AG04450 (cell line): ENCODE data around the gene ARHGAP6. TPM values are rescaled to one million over a fixed set of nuclear protein-coding genes. Genes with fewer than 3 reads are reported as not detected.
A peak's percentile ranks its signal among the peaks of the same experiment; 100 is the strongest.

Source experiments
- CTCF ChIA-PET: fragments of 300-600, 350-600 bp; formaldehyde crosslinking; extraction: SDS; loops from one replicate; lab custom pipeline; 2022; ENCODE audit warnings: antibody characterized with exemption, inconsistent platforms; lab: Charles Lee
- POLR2A ChIA-PET: fragments of 350-600 bp; formaldehyde crosslinking; extraction: SDS; loops from one replicate; lab custom pipeline; 2021; ENCODE audit warnings: antibody characterized with exemption, inconsistent platforms; lab: Yijun Ruan, JAX
- DNase-seq: peaks from one replicate; pipeline ENCODE4 v3.0.0-alpha.2; 2011; ENCODE audit warnings: low read depth, low spot score
- H3K27ac ChIP-seq: one replicate; pipeline ENCODE4 v1.5.1; 2012; ENCODE audit warnings: low read depth, low read length, control low read depth
- H3K27me3 ChIP-seq: one replicate; pipeline ENCODE4 v1.6.0; 2012; ENCODE audit warnings: low read length; ENCODE audit not compliant: control insufficient read depth, insufficient read depth
- H3K4me3 ChIP-seq: 2 replicates; pipeline ENCODE4 v1.5.1; 2011; ENCODE audit warnings: mild to moderate bottlenecking, low read depth, low read length, control low read depth
- H3K9me3 ChIP-seq: 2 replicates; pipeline ENCODE4 v1.5.1; 2012; ENCODE audit warnings: low read length; ENCODE audit not compliant: control insufficient read depth, insufficient read depth
- CTCF ChIP-seq: IDR thresholded peaks from 2 replicates; pipeline ENCODE4 v1.5.1; 2011; ENCODE audit warnings: low read depth, low read length, control low read depth, inconsistent platforms
- polyA plus RNA-seq: library from polyadenylated mRNA; depleted of rRNA; stranded (reverse); fragments of >200 nt; gene quantifications from 2 replicates; pipeline ENCODE4 v1.2.3, GENCODE V29; 2011

The ARHGAP6 gene
- polyA plus RNA-seq, 1 experiment = 4.0 TPM

- ChIA-PET POLR2A (no interaction called here), CTCF (interaction anchor here (1.0 kb wide), 1 partner anchor 217 kb away, joined by 7 read pairs; the partner anchor contains the start of gene MSL3)
- TF ChIP-seq CTCF = peak; percentile 10; the same call in 1 of the 2 replicates
- DNase-seq = no peak
- no peaks in the 10 kb centered on the region for H3K9me3 ChIP-seq
- no peak overlapping the region for H3K4me3 ChIP-seq
- no peak overlapping the region for H3K27ac ChIP-seq
- no peaks in the 10 kb centered on the region for H3K27me3 ChIP-seq
Measured at GRCh38 chrX:11540532-11541377, 125.0 kb downstream of the ARHGAP6 start.

- DNase-seq = no peak
- Histone ChIP-seq H3K27ac (no peak overlapping the region), H3K9me3 (no peaks in the 10 kb centered on the region), H3K27me3 (no peaks in the 10 kb centered on the region), H3K4me3 (no peak overlapping the region)
- ChIA-PET CTCF (interaction anchor here (0.7 to 1.2 kb wide), 3 partner anchors 188 to 234 kb away, joined by 3 to 4 read pairs (median 3); partner anchors contain the start of gene MSL3), POLR2A (no interaction called here)
- TF ChIP-seq CTCF = no peak
Measured at GRCh38 chrX:11537141-11537540, 128.6 kb downstream of the ARHGAP6 start.

- H3K27ac ChIP-seq = no peak overlapping the region
- ChIA-PET CTCF (interaction anchor here (1.4 to 3.0 kb wide), 3 partner anchors 23 to 236 kb away, joined by 5 to 20 read pairs (median 7); no protein-coding TSS in a partner anchor), POLR2A (no interaction called here)
- H3K27me3 ChIP-seq = no peaks in the 10 kb centered on the region
- no peak for DNase-seq
- no peak for TF ChIP-seq CTCF
- H3K9me3 ChIP-seq = no peaks in the 10 kb centered on the region
- no peak overlapping the region for H3K4me3 ChIP-seq
Measured at GRCh38 chrX:11535156-11535919, 130.4 kb downstream of the ARHGAP6 start.

GRCh38 chrX:11533199-11533651, 132.5 kb downstream of the ARHGAP6 start:
- TF ChIP-seq CTCF = peak; percentile 59
- no peak overlapping the region for H3K27ac ChIP-seq
- peak; percentile 52 for DNase-seq
- no peaks in the 10 kb centered on the region for H3K9me3 ChIP-seq
- POLR2A ChIA-PET = no interaction called here
- H3K27me3 ChIP-seq = no peaks in the 10 kb centered on the region
- CTCF ChIA-PET = interaction anchor here (0.7 to 2.6 kb wide), 4 partner anchors 95 to 388 kb away, joined by 3 to 48 read pairs (median 10); no protein-coding TSS in a partner anchor
- H3K4me3 ChIP-seq = no peak overlapping the region
